Dedifferentiated amniotic fluid mesenchymal stem cell (primary cell): ENCODE measurements around the gene ZNF304.
"Not testable (repeated sequence)": the region's sequence is repeated elsewhere in the genome, so short reads cannot be mapped to it uniquely, and the experiment has no call there.

Experiments used
- DNase-seq: peaks from one replicate; pipeline ENCODE4 v3.0.0-alpha.2; 2016; ENCODE audit errors: extremely low spot score

The ZNF304 gene

GRCh38 chr19:57362419-57362818, 11.3 kb downstream of the ZNF304 start:
- no peak for DNase-seq

DNA sequence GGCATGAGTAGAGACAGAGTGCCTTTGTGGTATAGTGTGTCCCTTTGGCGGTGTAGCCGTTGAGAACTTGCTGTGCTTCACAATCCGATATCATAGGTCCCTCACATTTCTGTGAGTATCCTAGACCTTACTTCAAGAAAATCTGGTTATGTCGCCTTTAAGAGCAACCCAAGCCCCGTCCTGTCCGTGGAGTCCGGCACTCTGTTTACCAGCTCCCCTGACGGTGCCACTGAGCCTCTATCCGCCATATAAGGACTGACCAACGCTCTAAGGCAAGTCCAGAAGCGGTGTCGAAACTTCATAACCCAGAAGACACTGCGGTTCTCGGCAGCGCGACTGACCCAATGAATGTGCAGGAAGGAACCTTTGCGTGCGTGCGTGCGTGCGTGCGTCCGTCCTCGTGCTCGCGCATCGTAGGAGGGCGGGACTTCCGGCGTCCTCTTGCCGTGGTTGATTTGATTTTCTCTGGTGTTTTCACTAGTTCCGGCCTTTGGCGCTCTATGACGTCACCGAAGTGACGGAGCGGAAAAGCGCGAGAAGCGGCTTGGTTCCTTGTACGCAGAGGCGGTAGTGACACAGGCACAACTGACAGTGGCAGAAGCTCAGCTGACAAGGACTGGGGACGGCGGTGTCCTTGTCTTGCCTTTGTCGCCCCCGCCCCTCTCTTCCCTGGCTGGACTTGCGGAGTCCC, 12.1 kb downstream of the ZNF304 start, which contains the start of the genes TRAPPC2B and ZNF547:
Gene TRAPPC2B (plus strand): TSS at position 555 of the 691 bp plus-strand sequence. CDS start 1,283 bp downstream, outside the sequence.
Gene ZNF547 (plus strand): TSS at position 555 of the 691 bp plus-strand sequence. CDS start 5,005 bp downstream, outside the sequence.
- DNase-seq = peak; percentile 100

DNA sequence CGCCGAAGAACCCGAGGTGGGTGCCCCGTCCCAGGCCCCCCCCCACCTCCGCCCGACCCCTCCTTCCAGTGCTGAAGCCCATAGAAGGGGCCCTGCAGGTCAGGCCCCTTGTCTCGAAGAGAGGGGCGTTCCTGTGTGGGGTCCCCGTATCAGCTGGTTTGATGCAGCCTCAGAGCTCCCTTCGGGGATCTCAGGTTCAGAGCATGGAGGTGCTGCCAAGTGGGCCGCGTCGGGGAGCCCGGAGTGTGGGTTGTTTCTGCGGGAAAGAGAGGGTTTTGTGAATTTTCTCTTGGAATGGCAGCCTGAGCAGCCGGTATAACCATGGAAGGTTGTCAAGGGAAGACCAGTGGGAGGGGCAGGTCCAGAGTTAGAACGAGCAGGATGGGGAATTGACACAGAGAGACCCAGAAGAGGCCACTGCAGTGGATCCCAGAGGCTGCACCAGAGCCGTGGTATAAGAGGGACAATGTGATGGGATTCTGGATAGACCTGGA, 12.7 kb downstream of the ZNF304 start:
- peak; percentile 20 for DNase-seq

GRCh38 chr19:57366776-57367175, 15.7 kb downstream of the ZNF304 start:
- DNase-seq = no peak

GRCh38 chr19:57374179-57374578, 23.1 kb downstream of the ZNF304 start:
- DNase-seq = no peak

GRCh38 chr19:57374647-57375046, 23.6 kb downstream of the ZNF304 start:
- not testable (repeated sequence) for DNase-seq

GRCh38 chr19:57376151-57376550, 25.1 kb downstream of the ZNF304 start:
- DNase-seq = no peak

GRCh38 chr19:57377498-57378146, 26.6 kb downstream of the ZNF304 start:
- no peak for DNase-seq

DNA sequence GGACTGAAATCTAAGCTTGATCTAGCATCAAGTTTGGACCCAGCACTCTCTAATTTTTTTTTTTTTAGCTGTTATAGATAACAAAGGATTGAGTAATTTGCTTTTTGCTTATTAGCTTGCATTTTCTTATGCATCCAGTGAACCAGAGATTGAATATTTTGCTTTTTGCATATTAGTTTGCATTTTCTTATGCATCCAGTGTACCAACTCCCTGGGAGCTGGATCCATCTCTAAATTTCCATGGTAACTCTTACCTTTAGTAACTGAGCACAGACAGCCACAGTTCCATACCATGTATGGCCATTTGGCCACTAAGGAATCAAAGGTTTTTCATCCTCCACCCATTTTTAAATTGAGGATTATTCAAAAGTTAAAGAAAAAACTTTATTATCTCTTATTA, 29.9 kb downstream of the ZNF304 start:
- no peak for DNase-seq

DNA sequence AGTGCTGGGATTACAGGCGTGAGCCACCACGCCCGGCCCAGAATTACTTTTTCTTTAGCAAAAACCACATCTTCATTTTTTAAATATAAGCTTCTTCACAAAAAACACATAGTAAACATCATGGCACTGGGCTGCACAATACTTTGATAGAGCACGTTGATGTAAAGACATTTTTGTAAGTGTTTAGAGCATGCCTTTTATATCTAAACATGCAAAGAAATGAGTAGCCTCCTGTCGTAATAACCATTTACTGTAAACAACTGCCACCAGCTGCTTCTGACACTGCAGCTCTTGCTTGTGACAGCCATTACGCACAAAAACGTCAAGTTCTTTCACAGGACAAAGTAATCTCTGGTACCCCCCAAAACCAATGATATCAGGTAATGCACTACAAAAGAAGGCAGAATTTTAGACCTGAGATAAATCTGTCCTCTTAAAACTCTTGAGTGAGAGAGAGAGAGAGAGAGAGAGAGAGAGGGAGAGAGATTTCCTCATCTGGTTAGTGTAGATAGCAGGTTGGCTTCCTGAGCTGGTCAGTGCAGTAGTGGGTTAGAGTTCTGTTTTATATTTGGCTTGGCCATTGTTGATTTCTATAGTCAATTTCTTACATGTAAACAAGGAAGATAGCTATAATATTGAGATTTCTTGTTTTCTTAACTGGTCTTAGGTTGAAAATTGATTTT, 31.9 kb downstream of the ZNF304 start:
- DNase-seq = no peak

DNA sequence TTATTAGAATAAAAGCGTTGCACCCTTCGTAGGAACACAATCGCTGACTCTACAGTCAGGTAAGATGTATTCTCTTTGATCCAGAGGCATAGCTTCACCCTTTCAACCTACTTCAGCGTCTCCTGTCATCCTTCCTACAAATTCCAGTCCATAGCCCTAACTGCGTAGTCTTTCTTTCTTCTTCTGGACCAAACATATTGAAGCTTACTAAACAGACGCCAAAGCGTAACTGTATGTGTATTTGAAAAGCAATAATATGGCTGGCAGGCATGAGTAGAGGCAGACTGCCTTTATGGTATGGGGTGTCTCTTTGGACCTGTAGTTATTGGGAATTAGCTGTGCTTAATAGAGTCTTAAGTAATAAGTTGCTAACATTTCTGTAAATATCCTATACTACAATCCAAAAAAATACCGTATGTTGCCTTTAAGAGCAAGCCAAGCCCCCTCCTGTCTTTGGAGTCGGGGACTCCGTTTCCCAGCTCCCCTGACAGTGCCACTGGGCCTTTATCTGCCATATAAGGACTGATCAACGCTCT, 38.2 kb downstream of the ZNF304 start:
- DNase-seq = no peak

DNA sequence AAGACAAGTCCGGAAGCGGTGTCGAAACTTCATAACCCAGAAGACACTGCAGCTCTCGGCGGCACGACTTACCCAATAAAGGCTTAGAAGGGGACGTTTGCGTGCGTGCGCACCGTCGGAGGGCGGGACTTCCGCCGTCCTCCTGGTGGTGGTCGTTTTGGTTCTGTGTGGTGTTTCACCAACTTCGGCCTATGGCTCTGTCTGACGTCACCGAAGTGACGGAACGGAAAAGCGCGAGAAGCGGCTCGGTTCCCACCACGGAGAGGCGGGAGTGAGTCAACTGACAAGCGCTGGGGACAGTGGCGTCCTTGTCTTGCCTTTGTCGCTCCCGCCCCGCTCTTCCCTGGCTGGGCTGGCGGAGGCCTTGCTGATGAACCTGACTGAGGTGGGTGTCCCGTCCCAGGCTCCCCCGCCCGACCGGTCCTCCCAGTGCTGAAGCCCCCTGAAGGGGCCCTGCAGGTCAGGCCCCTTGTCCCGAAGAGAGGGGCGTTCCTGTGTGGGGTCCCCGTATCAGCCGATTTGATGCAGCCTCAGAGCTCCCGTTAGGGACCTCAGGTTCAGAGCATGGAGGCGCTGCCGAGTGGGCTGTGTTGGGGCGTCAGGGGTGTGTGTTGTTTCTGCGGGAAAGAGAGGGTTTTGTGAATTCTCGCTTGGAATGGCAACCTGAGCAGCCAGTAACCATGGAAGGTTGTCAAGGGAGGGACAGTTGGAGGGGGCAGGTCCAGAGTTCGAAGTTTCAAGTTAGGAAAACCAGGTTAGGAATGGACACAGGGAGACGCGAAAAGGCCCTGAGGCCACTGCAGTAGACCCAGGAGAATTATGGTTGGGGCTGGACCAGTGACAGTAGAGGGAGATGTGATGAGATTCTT, 38.9 kb downstream of the ZNF304 start, which contains the start of gene ZNF548:
Gene ZNF548 (plus strand): TSS at position 125 of the 869 bp plus-strand sequence. CDS start 246 bp downstream, at position 371.
- peak; percentile 97 for DNase-seq

DNA sequence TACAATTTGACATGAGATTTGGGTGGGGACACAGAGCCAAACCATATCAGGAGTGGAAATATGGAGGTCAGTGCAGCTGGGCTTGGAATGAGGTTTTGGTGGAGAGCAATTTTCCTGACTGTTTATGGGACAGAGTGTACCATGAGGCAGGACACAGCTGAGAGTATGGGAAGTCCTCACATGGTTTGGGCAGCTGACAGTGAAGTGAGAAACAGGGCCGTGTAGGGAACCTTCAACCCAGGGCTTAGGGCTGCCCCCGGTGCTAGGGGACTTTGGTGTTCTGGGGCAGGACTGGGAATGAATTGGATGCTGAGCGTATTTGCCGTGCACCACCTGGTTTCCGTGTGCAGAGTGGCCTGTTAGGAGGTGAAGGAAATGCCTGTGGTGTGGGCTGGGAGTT, 44.6 kb downstream of the ZNF304 start:
- no peak for DNase-seq

- no peak for DNase-seq
These were observed 47.8 kb downstream of the ZNF304 start for GRCh38 chr19:57398868-57399267.

GRCh38 chr19:57403737-57404563, 52.9 kb downstream of the ZNF304 start:
- DNase-seq = no peak

- peak; percentile 55 for DNase-seq
These were observed 55.5 kb downstream of the ZNF304 start for GRCh38 chr19:57406516-57407123.
